Measurements from ENCODE around the gene FAM111A.
"Not testable (repeated sequence)": the region's sequence is repeated elsewhere in the genome, so short reads cannot be mapped to it uniquely, and the experiment has no call there.

Gene FAM111A

GRCh38 chr11:59142530-59143507 is at the start of gene FAM111A:
TSS of gene FAM111A (plus strand) at chr11:59142856. CDS start at chr11:59148873, 6,017 bp downstream.
- peak; percentile 86 for DNase-seq

GRCh38 chr11:59093576-59093975 is 49.1 kb upstream of the FAM111A start:
- DNase-seq = not testable (repeated sequence)

GRCh38 chr11:59095225-59095624 is 47.4 kb upstream of the FAM111A start:
- DNase-seq = not testable (repeated sequence)

GRCh38 chr11:59095972-59096575 is 46.6 kb upstream of the FAM111A start:
- DNase-seq = not testable (repeated sequence)

- DNase-seq = peak; percentile 76
These were observed 45.4 kb upstream of the FAM111A start for GRCh38 chr11:59097113-59097708.

- DNase-seq = not testable (repeated sequence)
These were observed 44.7 kb upstream of the FAM111A start for GRCh38 chr11:59097938-59098337.

GRCh38 chr11:59102259-59102765 is 40.3 kb upstream of the FAM111A start:
- peak; percentile 78 for DNase-seq

- DNase-seq = peak; percentile 77
These were observed 36.0 kb upstream of the FAM111A start, which contains the start of gene FAM111B for GRCh38 chr11:59106363-59107336. TSS of gene FAM111B (plus strand) at chr11:59107237. CDS start at chr11:59109626, 2,389 bp downstream.

GRCh38 chr11:59107721-59108120 is 34.9 kb upstream of the FAM111A start:
- DNase-seq = peak; percentile 27

- DNase-seq = no peak
These were observed 30.2 kb upstream of the FAM111A start for GRCh38 chr11:59112494-59112893.

GRCh38 chr11:59114344-59114743 is 28.3 kb upstream of the FAM111A start:
- DNase-seq = no peak

GRCh38 chr11:59115553-59115952 is 27.1 kb upstream of the FAM111A start:
- no peak for DNase-seq

GRCh38 chr11:59117774-59118173 is 24.9 kb upstream of the FAM111A start:
- DNase-seq = no peak

GRCh38 chr11:59119826-59120225 is 22.8 kb upstream of the FAM111A start:
- no peak for DNase-seq

- peak; percentile 96 for DNase-seq
These were observed 6.8 kb upstream of the FAM111A start for GRCh38 chr11:59135648-59136461.

- DNase-seq = not testable (repeated sequence)
These were observed 6.1 kb upstream of the FAM111A start for GRCh38 chr11:59136551-59136950.

- no peak for DNase-seq
These were observed 5.5 kb upstream of the FAM111A start for GRCh38 chr11:59137190-59137589.

GRCh38 chr11:59138643-59139042 is 4.0 kb upstream of the FAM111A start:
- no peak for DNase-seq

- DNase-seq = no peak
These were observed 1.5 kb upstream of the FAM111A start for GRCh38 chr11:59141191-59141590.

- no peak for DNase-seq
These were observed 789 bp upstream of the FAM111A start for GRCh38 chr11:59141673-59142460.

Measured in stimulated activated CD8-positive, alpha-beta memory T cell treated with anti-CD3 and anti-CD28 coated beads, Interleukin-4, amount 100 ng/mL, for 48 hours (primary cell).